Smooth muscle cell (in vitro differentiated cells): ENCODE results near the gene VSTM2L. TPM values are rescaled to one million over a fixed set of nuclear protein-coding genes. Genes with fewer than 3 reads are reported as not detected.

Experiments used
- DNase-seq: peaks from one replicate; lab custom pipeline; 2025; ENCODE audit not compliant: unreplicated experiment; lab: John Stamatoyannopoulos, UW
- H2AFZ ChIP-seq: fragments of 200-600 bp; sonication (generic); 2 replicates; pipeline ENCODE4 v1.6.0; 2016; ENCODE audit warnings: antibody characterized with exemption, low read depth, mild to moderate bottlenecking
- H3F3A ChIP-seq: fragments of 200-600 bp; sonication (generic); 2 replicates; pipeline ENCODE4 v1.6.0; 2017; ENCODE audit warnings: antibody characterized with exemption, low read depth
- H3K27ac ChIP-seq: fragments of 200-600 bp; sonication (generic); 2 replicates; pipeline ENCODE4 v1.5.1; 2016; ENCODE audit warnings: low read depth, mild to moderate bottlenecking
- H3K27me3 ChIP-seq: fragments of 200-600 bp; sonication (generic); 2 replicates; pipeline ENCODE4 v1.6.1; 2016; ENCODE audit warnings: low read depth, mild to moderate bottlenecking
- H3K36me3 ChIP-seq: fragments of 200-600 bp; sonication (generic); 2 replicates; pipeline ENCODE4 v1.5.1; 2016; ENCODE audit warnings: low read depth
- H3K4me1 ChIP-seq: fragments of 200-600 bp; sonication (generic); 2 replicates; pipeline ENCODE4 v1.5.1; 2016; ENCODE audit warnings: low read depth
- H3K4me2 ChIP-seq: fragments of 200-600 bp; sonication (generic); 2 replicates; pipeline ENCODE4 v1.6.0; 2016; ENCODE audit warnings: mild to moderate bottlenecking
- H3K4me3 ChIP-seq: fragments of 200-600 bp; sonication (generic); 2 replicates; pipeline ENCODE4 v1.5.1; 2016; ENCODE audit warnings: mild to moderate bottlenecking
- H3K79me2 ChIP-seq: fragments of 200-600 bp; sonication (generic); 2 replicates; pipeline ENCODE4 v1.6.0; 2016; ENCODE audit warnings: low read depth, mild to moderate bottlenecking
- H3K9ac ChIP-seq: fragments of 200-600 bp; sonication (generic); 2 replicates; pipeline ENCODE4 v1.6.0; 2016; ENCODE audit warnings: low read depth
- H3K9me3 ChIP-seq: fragments of 200-600 bp; sonication (generic); replicated peaks from 2 replicates; pipeline ENCODE4 v1.5.1; 2016; ENCODE audit warnings: low read depth
- H4K20me1 ChIP-seq: fragments of 200-600 bp; sonication (generic); 2 replicates; pipeline ENCODE4 v1.6.0; 2016; ENCODE audit warnings: low read depth
- CTCF ChIP-seq: fragments of 200-600 bp; sonication (generic); IDR thresholded peaks from 2 replicates; pipeline ENCODE4 v1.5.1; 2017; ENCODE audit warnings: borderline replicate concordance, mild to moderate bottlenecking, antibody characterized with exemption; ENCODE audit not compliant: insufficient read depth, poor library complexity, severe bottlenecking
- WGBS: methylation state at CpG from one replicate; pipeline ENCODE4 v1.1.7; 2016; ENCODE audit warnings: low lambda C conversion rate; 5-methylcytosine and 5-hydroxymethylcytosine counted together
- polyA plus RNA-seq: library from polyadenylated mRNA; unstranded; fragments of >200 nt; fragmentation: Nextera tagmentation; extraction: Ambion mirVana; gene quantifications from 2 replicates; pipeline ENCODE4 v1.2.1, GENCODE V29; 2016
- total RNA-seq: library from RNA; depleted of rRNA; stranded (reverse); fragments of >200 nt; gene quantifications from 2 replicates; pipeline ENCODE4 v1.2.3, GENCODE V29; 2014

The VSTM2L gene
- total and polyA plus RNA-seq, 2 experiments from 2014 or later: 0.56 to 1.9 TPM

- no peak overlapping the region for H3K9ac ChIP-seq
- no peaks in the 10 kb centered on the region for H4K20me1 ChIP-seq
- no peaks in the 10 kb centered on the region for H3F3A ChIP-seq
- WGBS: 94% methylated on average over 5 of the region's 5 CpGs
- no peaks in the 10 kb centered on the region for H3K4me1 ChIP-seq
- no peak for DNase-seq
- no peaks in the 10 kb centered on the region for H3K27me3 ChIP-seq
- no peaks in the 10 kb centered on the region for H3K79me2 ChIP-seq
- H3K4me2 ChIP-seq: no peak overlapping the region
- H2AFZ ChIP-seq: no peak overlapping the region
- H3K27ac ChIP-seq: no peak overlapping the region
- TF ChIP-seq CTCF: no peak
- H3K36me3 ChIP-seq: no peaks in the 10 kb centered on the region
- H3K9me3 ChIP-seq: no peaks in the 10 kb centered on the region
- no peak overlapping the region for H3K4me3 ChIP-seq
Observed at GRCh38 chr20:37890108-37890507, 12.8 kb upstream of the VSTM2L start.

GRCh38 chr20:37890643-37891042, 12.3 kb upstream of the VSTM2L start:
- H3F3A ChIP-seq: no peaks in the 10 kb centered on the region
- no peaks in the 10 kb centered on the region for H3K36me3 ChIP-seq
- no peak overlapping the region for H3K4me2 ChIP-seq
- no peaks in the 10 kb centered on the region for H3K27me3 ChIP-seq
- TF ChIP-seq CTCF: no peak
- no peak overlapping the region for H3K27ac ChIP-seq
- no peak overlapping the region for H3K4me3 ChIP-seq
- no peak overlapping the region for H3K9ac ChIP-seq
- H2AFZ ChIP-seq: no peak overlapping the region
- WGBS: 80% methylated on average over 13 of the region's 13 CpGs
- H4K20me1 ChIP-seq: no peaks in the 10 kb centered on the region
- no peak for DNase-seq
- no peaks in the 10 kb centered on the region for H3K79me2 ChIP-seq
- no peaks in the 10 kb centered on the region for H3K9me3 ChIP-seq
- H3K4me1 ChIP-seq: no peaks in the 10 kb centered on the region

- no peak overlapping the region for H2AFZ ChIP-seq
- no peaks in the 10 kb centered on the region for H4K20me1 ChIP-seq
- H3K4me1 ChIP-seq: no peaks in the 10 kb centered on the region
- no peak for TF ChIP-seq CTCF
- no peaks in the 10 kb centered on the region for H3K36me3 ChIP-seq
- no peaks in the 10 kb centered on the region for H3F3A ChIP-seq
- no peaks in the 10 kb centered on the region for H3K27me3 ChIP-seq
- H3K4me2 ChIP-seq: no peak overlapping the region
- no peak overlapping the region for H3K4me3 ChIP-seq
- H3K79me2 ChIP-seq: no peaks in the 10 kb centered on the region
- H3K27ac ChIP-seq: no peak overlapping the region
- no peak for DNase-seq
- no peaks in the 10 kb centered on the region for H3K9me3 ChIP-seq
- no peak overlapping the region for H3K9ac ChIP-seq
- 86% methylated on average over 9 of the region's 9 CpGs for WGBS
Observed at GRCh38 chr20:37892001-37892400, 10.9 kb upstream of the VSTM2L start.

GRCh38 chr20:37893566-37894241, 9.2 kb upstream of the VSTM2L start:
- Histone ChIP-seq H3K4me2 (no peak overlapping the region), H3K4me1 (no peaks in the 10 kb centered on the region), H4K20me1 (no peaks in the 10 kb centered on the region), H3F3A (no peaks in the 10 kb centered on the region), H3K79me2 (no peaks in the 10 kb centered on the region), H2AFZ (no peak overlapping the region), H3K9me3 (no peaks in the 10 kb centered on the region), H3K9ac (no peak overlapping the region), H3K36me3 (no peaks in the 10 kb centered on the region), H3K27ac (no peak overlapping the region), H3K27me3 (no peaks in the 10 kb centered on the region), H3K4me3 (no peak overlapping the region)
- WGBS: 92% methylated on average over 5 of the region's 5 CpGs
- TF ChIP-seq CTCF: no peak
- DNase-seq: no peak
